GDM1 (cell line): ENCODE results near the gene PPP1R1A.
A peak's percentile ranks its signal among the peaks of the same experiment; 100 is the strongest.

Experiments
- DNase-seq: peaks from one replicate; lab custom pipeline; 2025; lab: John Stamatoyannopoulos, UW

PPP1R1A gene

GRCh38 chr12:54588110-54588889 is at the start of gene PPP1R1A:
Gene PPP1R1A, minus strand, starts transcription at chr12:54588659. Its CDS starts 171 bp downstream, at chr12:54588488.
- DNase-seq: no peak

- DNase-seq: no peak
Measured at GRCh38 chr12:54634795-54635194, 46.3 kb upstream of the PPP1R1A start, which contains the start of gene LACRT. Gene LACRT, minus strand, starts transcription at chr12:54634895. Its CDS starts 54 bp downstream, at chr12:54634841.

GRCh38 chr12:54631988-54632728 is 43.7 kb upstream of the PPP1R1A start:
- no peak for DNase-seq

- DNase-seq: no peak
Measured at GRCh38 chr12:54631551-54631950, 43.1 kb upstream of the PPP1R1A start.

GRCh38 chr12:54629925-54630324 is 41.5 kb upstream of the PPP1R1A start:
- DNase-seq: no peak

- no peak for DNase-seq
Measured at GRCh38 chr12:54628186-54628846, 39.9 kb upstream of the PPP1R1A start.

GRCh38 chr12:54627304-54627703 is 38.8 kb upstream of the PPP1R1A start:
- no peak for DNase-seq

- DNase-seq: no peak
Measured at GRCh38 chr12:54625598-54625997, 37.1 kb upstream of the PPP1R1A start.

- no peak for DNase-seq
Measured at GRCh38 chr12:54624315-54625279, 36.1 kb upstream of the PPP1R1A start.

GRCh38 chr12:54622463-54623183 is 34.2 kb upstream of the PPP1R1A start:
- no peak for DNase-seq

- peak; percentile 35 for DNase-seq
Measured at GRCh38 chr12:54616933-54617680, 28.6 kb upstream of the PPP1R1A start.

GRCh38 chr12:54612225-54612750 is 23.8 kb upstream of the PPP1R1A start:
- DNase-seq: no peak

GRCh38 chr12:54611715-54612149 is 23.3 kb upstream of the PPP1R1A start:
- no peak for DNase-seq

- no peak for DNase-seq
Measured at GRCh38 chr12:54608769-54609168, 20.3 kb upstream of the PPP1R1A start.

GRCh38 chr12:54608156-54608555 is 19.7 kb upstream of the PPP1R1A start:
- DNase-seq: no peak

GRCh38 chr12:54606556-54606955 is 18.1 kb upstream of the PPP1R1A start:
- DNase-seq: no peak

GRCh38 chr12:54605138-54605970 is 16.9 kb upstream of the PPP1R1A start:
- no peak for DNase-seq

- no peak for DNase-seq
Measured at GRCh38 chr12:54604436-54604835, 16.0 kb upstream of the PPP1R1A start.

- no peak for DNase-seq
Measured at GRCh38 chr12:54603872-54604271, 15.4 kb upstream of the PPP1R1A start.
